SK-N-SH (cell line): ENCODE measurements around the gene TJP2. TPM values are rescaled to one million over a fixed set of nuclear protein-coding genes. Genes with fewer than 3 reads are reported as not detected.

ENCODE experiments used
- CTCF ChIA-PET: fragments of 300-600, 350-600 bp; formaldehyde crosslinking; extraction: SDS; loops from one replicate; lab custom pipeline; 2021; lab: Yijun Ruan, JAX
- POLR2A ChIA-PET: fragments of 350-600 bp; sonication (Branson Sonifier 250); formaldehyde crosslinking; extraction: SDS; loops from one replicate; lab custom pipeline; 2020; ENCODE audit warnings: antibody characterized with exemption, inconsistent platforms; lab: Yijun Ruan, JAX
- DNase-seq: peaks from one replicate; pipeline ENCODE4 v3.0.0; 2012
- H2AFZ ChIP-seq: fragments of 200-600 bp; sonication (generic); 2 replicates; pipeline ENCODE4 v1.8.1; 2016; ENCODE audit warnings: antibody characterized with exemption, mild to moderate bottlenecking, low read depth
- H3F3A ChIP-seq: fragments of 200-600 bp; sonication (generic); replicated peaks from 2 replicates; pipeline ENCODE3; 2016; ENCODE audit warnings: antibody characterized with exemption, mild to moderate bottlenecking; ENCODE audit not compliant: insufficient read depth
- H3K27ac ChIP-seq, 2 experiments: fragments of 200-500 bp in 1 of 2; fragments of 200-600 bp in 1 of 2; sonication (Bioruptor generic) in 1 of 2; sonication (generic), shearing (Covaris generic) in 1 of 2; 2 replicates each; pipeline versions ENCODE4 v1.5.1 to v1.6.1; 2014 to 2016; ENCODE audit warnings: low read depth in 2 of 2, inconsistent platforms in 1 of 2, low read length in 1 of 2, mild to moderate bottlenecking in 1 of 2, mixed read lengths in 1 of 2
- H3K27me3 ChIP-seq: fragments of 200-600 bp; sonication (generic), shearing (Covaris generic); 2 replicates; pipeline ENCODE4 v1.6.1; 2016; ENCODE audit warnings: mixed run types; ENCODE audit not compliant: insufficient read depth
- H3K36me3 ChIP-seq, 2 experiments: fragments of 200-500 bp in 1 of 2; fragments of 200-600 bp in 1 of 2; sonication (Bioruptor generic) in 1 of 2; sonication (generic) in 1 of 2; replicated peaks in 1 of 2; 2 replicates each; pipeline versions ENCODE3 to v1.5.1; 2014 to 2016; ENCODE audit warnings: low read length in 1 of 2, mild to moderate bottlenecking in 1 of 2; ENCODE audit not compliant: insufficient read depth in 2 of 2, control insufficient read depth in 1 of 2
- H3K4me1 ChIP-seq, 2 experiments: fragments of 200-500 bp in 1 of 2; fragments of 200-600 bp in 1 of 2; sonication (Bioruptor generic) in 1 of 2; sonication (generic), shearing (Covaris generic) in 1 of 2; 2 replicates each; pipeline versions ENCODE4 v1.5.1 to v1.6.1; 2014 to 2016; ENCODE audit warnings: low read depth in 1 of 2, low read length in 1 of 2, mixed run types in 1 of 2; ENCODE audit not compliant: insufficient read depth in 2 of 2, control insufficient read depth in 1 of 2
- H3K4me2 ChIP-seq: fragments of 200-600 bp; sonication (generic), shearing (Covaris generic); 2 replicates; pipeline ENCODE4 v1.6.1; 2017; ENCODE audit warnings: mixed run types
- H3K4me3 ChIP-seq, 2 experiments: fragments of 200-500 bp in 1 of 2; fragments of 200-600 bp in 1 of 2; sonication (Bioruptor generic) in 1 of 2; sonication (generic), shearing (Covaris generic) in 1 of 2; 2 replicates each; pipeline versions ENCODE4 v1.5.1 to v1.8.1; 2014 to 2016; ENCODE audit warnings: low read depth in 2 of 2, inconsistent platforms in 1 of 2, low read length in 1 of 2, mild to moderate bottlenecking in 1 of 2, mixed read lengths in 1 of 2, moderate library complexity in 1 of 2
- H3K79me2 ChIP-seq: fragments of 200-600 bp; sonication (generic); 2 replicates; pipeline ENCODE4 v1.8.1; 2017; ENCODE audit warnings: mild to moderate bottlenecking; ENCODE audit not compliant: insufficient read depth
- H3K9ac ChIP-seq: fragments of 200-600 bp; sonication (generic); 2 replicates; pipeline ENCODE4 v1.6.1; 2017; ENCODE audit warnings: mixed run types
- H3K9me2 ChIP-seq: fragments of 200-600 bp; sonication (generic); 2 replicates; pipeline ENCODE4 v1.6.1; 2017; ENCODE audit warnings: mixed run types
- H3K9me3 ChIP-seq: fragments of 200-600 bp; sonication (generic); 2 replicates; pipeline ENCODE4 v1.6.1; 2017; ENCODE audit warnings: mixed run types, mild to moderate bottlenecking, moderate library complexity
- H4K20me1 ChIP-seq: fragments of 200-600 bp; sonication (generic); 2 replicates; pipeline ENCODE4 v1.6.1; 2017; ENCODE audit warnings: mild to moderate bottlenecking, mixed run types; ENCODE audit not compliant: insufficient read depth
- ELF1 ChIP-seq: IDR thresholded peaks from 2 replicates; pipeline ENCODE4 v1.4.0; 2012
- EP300 ChIP-seq, 2 experiments: IDR thresholded peaks; 2 replicates each; pipeline versions ENCODE4 v1.4.0 to v1.6.1; 2012; ENCODE audit warnings: borderline replicate concordance in 1 of 2, low read depth in 1 of 2, low read length in 1 of 2
- EZH2phosphoT487 ChIP-seq: fragments of 200-600 bp; sonication (generic); IDR thresholded peaks from 2 replicates; pipeline ENCODE4 v1.6.1; 2017; ENCODE audit warnings: low read depth, mixed run types, mild to moderate bottlenecking, antibody characterized with exemption, moderate library complexity, borderline replicate concordance
- FOXM1 ChIP-seq: IDR thresholded peaks from 2 replicates; pipeline ENCODE4 v1.4.0; 2012; ENCODE audit warnings: low read depth, mild to moderate bottlenecking
- GABPA ChIP-seq: IDR thresholded peaks from 2 replicates; pipeline ENCODE4 v1.4.0; 2012; ENCODE audit warnings: low read depth, mild to moderate bottlenecking
- GATA2 ChIP-seq: sonication (generic); formaldehyde crosslinking; IDR thresholded peaks from 2 replicates; pipeline ENCODE4 v1.5.0; 2020; ENCODE audit warnings: mild to moderate bottlenecking, missing genetic modification reagents
- JUND ChIP-seq: IDR thresholded peaks from 2 replicates; pipeline ENCODE4 v1.4.0; 2012
- MEF2A ChIP-seq: IDR thresholded peaks from 2 replicates; pipeline ENCODE4 v1.4.0; 2012; ENCODE audit warnings: low read depth, borderline replicate concordance
- MXI1 ChIP-seq: IDR thresholded peaks from 2 replicates; pipeline ENCODE4 v1.6.1; 2012; ENCODE audit warnings: mild to moderate bottlenecking, low read depth, low read length, improper control_type of control experiment
- NFIC ChIP-seq: IDR thresholded peaks from 2 replicates; pipeline ENCODE4 v1.4.0; 2012; ENCODE audit warnings: borderline replicate concordance
- NRF1 ChIP-seq: IDR thresholded peaks from 2 replicates; pipeline ENCODE4 v1.6.1; 2012; ENCODE audit warnings: low read depth, mild to moderate bottlenecking, low read length
- POLR2AphosphoS5 ChIP-seq: IDR thresholded peaks from 2 replicates; pipeline ENCODE4 v1.6.1; 2012; ENCODE audit warnings: low read depth, low read length
- RCOR1 ChIP-seq: fragments of 150-350 bp; IDR thresholded peaks from 2 replicates; pipeline ENCODE4 v1.6.1; 2017; ENCODE audit warnings: antibody characterized with exemption, low read length
- RXRA ChIP-seq: IDR thresholded peaks from 2 replicates; pipeline ENCODE4 v1.4.0; 2012; ENCODE audit warnings: low read depth, mild to moderate bottlenecking, borderline replicate concordance
- SIN3A ChIP-seq: IDR thresholded peaks from 2 replicates; pipeline ENCODE4 v1.6.1; 2012; ENCODE audit warnings: low read depth, mild to moderate bottlenecking, low read length, moderate library complexity, borderline replicate concordance
- SMC3 ChIP-seq: IDR thresholded peaks from 2 replicates; pipeline ENCODE4 v1.6.1; 2012; ENCODE audit warnings: low read depth, low read length, improper control_type of control experiment
- TAF1 ChIP-seq: IDR thresholded peaks from 2 replicates; pipeline ENCODE4 v1.6.1; 2012; ENCODE audit warnings: low read depth, mild to moderate bottlenecking, low read length, moderate library complexity, borderline replicate concordance
- TCF12 ChIP-seq: IDR thresholded peaks from 2 replicates; pipeline ENCODE4 v1.4.0; 2012
- TEAD4 ChIP-seq: IDR thresholded peaks from 2 replicates; pipeline ENCODE4 v1.4.0; 2012; ENCODE audit warnings: mild to moderate bottlenecking, borderline replicate concordance; ENCODE audit not compliant: insufficient read depth
- YY1 ChIP-seq: IDR thresholded peaks from 2 replicates; pipeline ENCODE4 v1.4.0; 2012; ENCODE audit warnings: low read depth, mild to moderate bottlenecking
- WGBS: methylation state at CpG from one replicate; pipeline ENCODE4 v1.1.6; 2017; ENCODE audit warnings: low lambda C conversion rate; 5-methylcytosine and 5-hydroxymethylcytosine counted together
- polyA plus RNA-seq, 3 experiments: library from polyadenylated mRNA; depleted of rRNA; stranded (reverse); fragments of >200 nt; gene quantifications; 2 replicates each; pipeline ENCODE4 v1.2.3, GENCODE V29; 2012
- TF ChIP-seq, protein P1 (sequence below): IDR thresholded peaks from 2 replicates; pipeline ENCODE4 v1.4.0; 2012; ENCODE audit warnings: low read depth, borderline replicate concordance
- TF ChIP-seq, protein P2 (sequence below): fragments of 150-350 bp; IDR thresholded peaks from 2 replicates; pipeline ENCODE4 v1.6.1; 2016; ENCODE audit warnings: mild to moderate bottlenecking, low read depth, low read length
- TF ChIP-seq, protein P3 (sequence below): fragments of 200-600 bp; sonication (generic); IDR thresholded peaks from 2 replicates; pipeline ENCODE4 v1.6.1; 2017; ENCODE audit warnings: antibody characterized with exemption, mild to moderate bottlenecking, moderate library complexity
- TF ChIP-seq, protein P4 (sequence below): IDR thresholded peaks from 2 replicates; pipeline ENCODE4 v1.4.0; 2012; ENCODE audit warnings: low read depth
- TF ChIP-seq, protein P5 (sequence below): IDR thresholded peaks from 2 replicates; pipeline ENCODE4 v1.4.0; 2012; ENCODE audit warnings: low read depth, borderline replicate concordance
- TF ChIP-seq, protein P6 (sequence below): fragments of 150-350 bp; IDR thresholded peaks from 2 replicates; pipeline ENCODE4 v1.6.1; 2017; ENCODE audit warnings: antibody characterized with exemption, low read length, low read depth, borderline replicate concordance

TJP2 gene
- polyA plus RNA-seq, 1 of the 3 experiments (the other 2 are of a cell fraction): 17.7 TPM

DNA sequence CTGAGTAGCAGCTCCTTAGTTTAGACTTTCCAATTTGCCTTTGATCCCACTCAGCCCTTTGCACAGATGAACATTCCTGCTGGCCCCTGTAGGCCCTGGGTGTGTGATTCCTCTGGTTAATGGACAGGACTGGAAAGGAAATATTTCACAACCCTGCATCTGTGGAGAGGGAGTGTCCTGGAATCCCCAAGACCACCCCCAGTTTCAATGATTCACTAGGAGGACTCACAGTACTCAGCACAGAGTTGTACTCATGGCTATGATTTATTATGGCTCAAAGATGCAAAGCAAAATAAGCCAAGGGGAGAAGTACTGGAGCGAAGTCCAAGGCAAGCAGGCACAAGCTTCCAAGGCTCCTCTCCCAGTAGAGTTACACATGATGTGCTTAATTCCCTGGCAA lies 42.4 kb upstream of the TJP2 start (continued):
- TF ChIP-seq NFIC: peak; percentile 26; the same call in 1 of the 2 replicates
- no peak for TF ChIP-seq RCOR1
- no peak for TF ChIP-seq SIN3A
- no peak for TF ChIP-seq MEF2A
- TF ChIP-seq RXRA: no peak
- TF ChIP-seq EZH2phosphoT487: no peak
- no peak for TF ChIP-seq FOXM1
- no peak; the same call in 1 of the 2 replicates for TF ChIP-seq TCF12
- TF ChIP-seq, protein P1, sequence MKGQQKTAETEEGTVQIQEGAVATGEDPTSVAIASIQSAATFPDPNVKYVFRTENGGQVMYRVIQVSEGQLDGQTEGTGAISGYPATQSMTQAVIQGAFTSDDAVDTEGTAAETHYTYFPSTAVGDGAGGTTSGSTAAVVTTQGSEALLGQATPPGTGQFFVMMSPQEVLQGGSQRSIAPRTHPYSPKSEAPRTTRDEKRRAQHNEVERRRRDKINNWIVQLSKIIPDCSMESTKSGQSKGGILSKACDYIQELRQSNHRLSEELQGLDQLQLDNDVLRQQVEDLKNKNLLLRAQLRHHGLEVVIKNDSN: no peak

DNA sequence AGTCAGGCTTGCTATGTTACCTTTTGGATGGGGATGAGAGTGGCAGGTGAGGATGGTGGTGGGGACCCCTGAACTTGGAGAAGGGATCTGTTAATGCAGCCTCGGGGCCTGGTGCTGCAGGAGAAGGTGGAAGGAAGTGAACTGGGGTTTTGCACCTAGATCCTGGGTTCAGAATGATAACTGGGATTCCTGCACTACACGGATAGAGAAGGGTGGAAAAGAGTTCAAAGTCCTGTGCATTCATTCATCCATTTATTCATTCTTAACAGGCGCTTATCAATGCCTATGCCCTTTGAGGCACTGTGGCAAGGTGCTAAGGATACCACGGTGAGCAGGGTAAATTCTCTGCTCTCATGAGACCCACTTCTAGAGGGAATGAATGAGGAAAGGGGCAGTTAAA lies 41.7 kb upstream of the TJP2 start:
- Histone ChIP-seq H3K9ac (no peak overlapping the region), H3K27me3 (no peaks in the 10 kb centered on the region), H3K27ac (no peak overlapping the region), H3K79me2 (no peaks in the 10 kb centered on the region), H3K36me3 (no peaks in the 10 kb centered on the region), H2AFZ (no peak overlapping the region), H3K9me3 (no peaks in the 10 kb centered on the region), H3K4me3 (no peak overlapping the region), H4K20me1 (no peaks in the 10 kb centered on the region), H3K4me2 (peak overlapping the region; percentile 60; the same call in 1 of the 2 replicates), H3F3A (peaks cover 11% of the 10 kb centered on the region), H3K4me1 (peaks cover 14 to 20% of the 10 kb centered on the region in 2 experiments; a peak in 3 of 4 replicates), H3K9me2 (no peaks in the 10 kb centered on the region)
- DNase-seq: no peak
- WGBS: 90% methylated on average over 4 of the region's 4 CpGs
- POLR2A ChIA-PET: no interaction called here
- CTCF ChIA-PET: interaction anchor here (0.8 kb wide), 1 partner anchor 11 kb away, joined by 3 read pairs; no protein-coding TSS in a partner anchor
- TF ChIP-seq EZH2phosphoT487 (no peak), NRF1 (no peak), ELF1 (no peak), SMC3 (no peak), TCF12 (no peak), GATA2 (CRISPR knock-in tag) (no peak), YY1 (no peak), MXI1 (no peak), GABPA (no peak), TEAD4 (no peak), MEF2A (no peak), JUND (no peak), POLR2AphosphoS5 (no peak), EP300 (IDR thresholded peaks at IDR 0.05; ENCODE audit: borderline replicate concordance in 1 of 2, low read depth in 1 of 2, low read length in 1 of 2) (no peak), TAF1 (no peak)
- TF ChIP-seq, protein P2, sequence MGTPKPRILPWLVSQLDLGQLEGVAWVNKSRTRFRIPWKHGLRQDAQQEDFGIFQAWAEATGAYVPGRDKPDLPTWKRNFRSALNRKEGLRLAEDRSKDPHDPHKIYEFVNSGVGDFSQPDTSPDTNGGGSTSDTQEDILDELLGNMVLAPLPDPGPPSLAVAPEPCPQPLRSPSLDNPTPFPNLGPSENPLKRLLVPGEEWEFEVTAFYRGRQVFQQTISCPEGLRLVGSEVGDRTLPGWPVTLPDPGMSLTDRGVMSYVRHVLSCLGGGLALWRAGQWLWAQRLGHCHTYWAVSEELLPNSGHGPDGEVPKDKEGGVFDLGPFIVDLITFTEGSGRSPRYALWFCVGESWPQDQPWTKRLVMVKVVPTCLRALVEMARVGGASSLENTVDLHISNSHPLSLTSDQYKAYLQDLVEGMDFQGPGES: no peak
- TF ChIP-seq, protein P3, sequence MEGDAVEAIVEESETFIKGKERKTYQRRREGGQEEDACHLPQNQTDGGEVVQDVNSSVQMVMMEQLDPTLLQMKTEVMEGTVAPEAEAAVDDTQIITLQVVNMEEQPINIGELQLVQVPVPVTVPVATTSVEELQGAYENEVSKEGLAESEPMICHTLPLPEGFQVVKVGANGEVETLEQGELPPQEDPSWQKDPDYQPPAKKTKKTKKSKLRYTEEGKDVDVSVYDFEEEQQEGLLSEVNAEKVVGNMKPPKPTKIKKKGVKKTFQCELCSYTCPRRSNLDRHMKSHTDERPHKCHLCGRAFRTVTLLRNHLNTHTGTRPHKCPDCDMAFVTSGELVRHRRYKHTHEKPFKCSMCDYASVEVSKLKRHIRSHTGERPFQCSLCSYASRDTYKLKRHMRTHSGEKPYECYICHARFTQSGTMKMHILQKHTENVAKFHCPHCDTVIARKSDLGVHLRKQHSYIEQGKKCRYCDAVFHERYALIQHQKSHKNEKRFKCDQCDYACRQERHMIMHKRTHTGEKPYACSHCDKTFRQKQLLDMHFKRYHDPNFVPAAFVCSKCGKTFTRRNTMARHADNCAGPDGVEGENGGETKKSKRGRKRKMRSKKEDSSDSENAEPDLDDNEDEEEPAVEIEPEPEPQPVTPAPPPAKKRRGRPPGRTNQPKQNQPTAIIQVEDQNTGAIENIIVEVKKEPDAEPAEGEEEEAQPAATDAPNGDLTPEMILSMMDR: no peak
- TF ChIP-seq, protein P4, sequence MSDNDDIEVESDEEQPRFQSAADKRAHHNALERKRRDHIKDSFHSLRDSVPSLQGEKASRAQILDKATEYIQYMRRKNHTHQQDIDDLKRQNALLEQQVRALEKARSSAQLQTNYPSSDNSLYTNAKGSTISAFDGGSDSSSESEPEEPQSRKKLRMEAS: no peak
- TF ChIP-seq, protein P5, sequence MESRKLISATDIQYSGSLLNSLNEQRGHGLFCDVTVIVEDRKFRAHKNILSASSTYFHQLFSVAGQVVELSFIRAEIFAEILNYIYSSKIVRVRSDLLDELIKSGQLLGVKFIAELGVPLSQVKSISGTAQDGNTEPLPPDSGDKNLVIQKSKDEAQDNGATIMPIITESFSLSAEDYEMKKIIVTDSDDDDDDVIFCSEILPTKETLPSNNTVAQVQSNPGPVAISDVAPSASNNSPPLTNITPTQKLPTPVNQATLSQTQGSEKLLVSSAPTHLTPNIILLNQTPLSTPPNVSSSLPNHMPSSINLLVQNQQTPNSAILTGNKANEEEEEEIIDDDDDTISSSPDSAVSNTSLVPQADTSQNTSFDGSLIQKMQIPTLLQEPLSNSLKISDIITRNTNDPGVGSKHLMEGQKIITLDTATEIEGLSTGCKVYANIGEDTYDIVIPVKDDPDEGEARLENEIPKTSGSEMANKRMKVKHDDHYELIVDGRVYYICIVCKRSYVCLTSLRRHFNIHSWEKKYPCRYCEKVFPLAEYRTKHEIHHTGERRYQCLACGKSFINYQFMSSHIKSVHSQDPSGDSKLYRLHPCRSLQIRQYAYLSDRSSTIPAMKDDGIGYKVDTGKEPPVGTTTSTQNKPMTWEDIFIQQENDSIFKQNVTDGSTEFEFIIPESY: no peak
- TF ChIP-seq, protein P6, sequence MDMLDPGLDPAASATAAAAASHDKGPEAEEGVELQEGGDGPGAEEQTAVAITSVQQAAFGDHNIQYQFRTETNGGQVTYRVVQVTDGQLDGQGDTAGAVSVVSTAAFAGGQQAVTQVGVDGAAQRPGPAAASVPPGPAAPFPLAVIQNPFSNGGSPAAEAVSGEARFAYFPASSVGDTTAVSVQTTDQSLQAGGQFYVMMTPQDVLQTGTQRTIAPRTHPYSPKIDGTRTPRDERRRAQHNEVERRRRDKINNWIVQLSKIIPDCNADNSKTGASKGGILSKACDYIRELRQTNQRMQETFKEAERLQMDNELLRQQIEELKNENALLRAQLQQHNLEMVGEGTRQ: no peak
